Pancreas (tissue), 10 donors: Measurements from ENCODE around the gene DPM3. TPM values are rescaled to one million over a fixed set of nuclear protein-coding genes. Genes with fewer than 3 reads are reported as not detected.
"Not testable (repeated sequence)": the region's sequence is repeated elsewhere in the genome, so short reads cannot be mapped to it uniquely, and the experiment has no call there.

Source experiments
- ATAC-seq, 4 donors: fragments of 200-7000 bp; cut with Tn5 transposase; one replicate each; pipeline versions ENCODE4 v1.8.0 to v1.9.1; 2020; ENCODE audit warnings: mild to moderate bottlenecking in 4 of 4, moderate library complexity in 4 of 4
- DNase-seq, 6 donors: peaks; one replicate each; pipeline ENCODE4 v3.0.0-alpha.2; 2020
- FAIRE-seq: peaks from 2 replicates; lab custom pipeline; 2012; peaks lifted over from hg19 to GRCh38; lab: Jason Lieb, UNC
- H3K27ac ChIP-seq, 4 donors: fragments of 200-600 bp; sonication (generic); 1 replicate in 3 of 4; 2 replicates in 1 of 4; pipeline versions ENCODE4 v1.5.0 to v1.8.0; 2020
- H3K27me3 ChIP-seq, 4 donors: fragments of 200-600 bp; one replicate each; pipeline ENCODE4 v1.8.0; 2021
- H3K36me3 ChIP-seq, 3 donors: fragments of 200-600 bp; sonication (generic) in 1 of 3; one replicate each; pipeline versions ENCODE4 v1.5.0 to v1.8.0; 2020 to 2021
- H3K4me1 ChIP-seq, 3 donors: fragments of 200-600 bp; one replicate each; pipeline ENCODE4 v1.8.0; 2021
- H3K4me3 ChIP-seq, 4 donors: fragments of 200-600 bp; sonication (generic) in 2 of 4; one replicate each; pipeline versions ENCODE4 v1.5.0 to v1.8.0; 2020 to 2021
- H3K9me3 ChIP-seq, 4 donors: fragments of 200-600 bp; one replicate each; pipeline ENCODE4 v1.8.0; 2021
- WGBS, 2 donors: extraction: QIAGEN DNeasy Blood & Tissue Kit; methylation state at CpG; one replicate each; pipeline ENCODE4 v1.1.7; 2013; 5-methylcytosine and 5-hydroxymethylcytosine counted together
- intact Hi-C, 3 donors: fragments of 100-400 bp; cut with DNase I; formaldehyde crosslinking; loops; one replicate each; pipeline versions ENCODE4 v1.11.1 to v1.14.2; 2022
- polyA plus RNA-seq, 2 donors: library from polyadenylated mRNA; stranded (reverse); fragments of 200-250 nt; gene quantifications; one replicate each; pipeline ENCODE4 v1.2.3, GENCODE V29; 2013
- total RNA-seq, 6 donors: library from RNA; stranded (reverse); fragmentation: NEBNext Ultra II Directional in 4 of 6; extraction: Animal tissue kit (Norgen Biotek cat#: 25700) in 4 of 6; gene quantifications; one replicate each; pipeline versions ENCODE4 v1.2.1 to v1.2.4, GENCODE V29; 2021 to 2023
- TF ChIP-seq, protein P1 (sequence below), 4 donors: fragments of 200-600 bp; sonication (generic) in 3 of 4; IDR thresholded peaks; one replicate each; pipeline versions ENCODE4 v1.5.0 to v1.8.0; 2021; ENCODE audit warnings: antibody characterized with exemption in 4 of 4
- donor health status: healthy with polysubstance abuse.
- donor health status: DM: no; HTN: no; CAD: no; lungs with moderate emphysema.
- donor health status: DM: no; HTN: no; CAD: no.
- donor health status: control.
- donor health status: control.
- donor health status: Bipolar disorder and iron deficiency.
- donor health status: DM: yes; HTN: yes; CAD: no.
- donor health status: DM: no; HTN: no; CAD: no.
- donor health status: DM: no; HTN: no; CAD: no.
- donor health status: DM: yes; HTN: yes; CAD: no.

The DPM3 gene, protein sequence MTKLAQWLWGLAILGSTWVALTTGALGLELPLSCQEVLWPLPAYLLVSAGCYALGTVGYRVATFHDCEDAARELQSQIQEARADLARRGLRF
- total RNA-seq (10 to 100 TPM; 39.4 to 46.5 (median 42.3) TPM), polyA plus RNA-seq (100 to 1,000 TPM; 211 to 227 TPM)

DNA sequence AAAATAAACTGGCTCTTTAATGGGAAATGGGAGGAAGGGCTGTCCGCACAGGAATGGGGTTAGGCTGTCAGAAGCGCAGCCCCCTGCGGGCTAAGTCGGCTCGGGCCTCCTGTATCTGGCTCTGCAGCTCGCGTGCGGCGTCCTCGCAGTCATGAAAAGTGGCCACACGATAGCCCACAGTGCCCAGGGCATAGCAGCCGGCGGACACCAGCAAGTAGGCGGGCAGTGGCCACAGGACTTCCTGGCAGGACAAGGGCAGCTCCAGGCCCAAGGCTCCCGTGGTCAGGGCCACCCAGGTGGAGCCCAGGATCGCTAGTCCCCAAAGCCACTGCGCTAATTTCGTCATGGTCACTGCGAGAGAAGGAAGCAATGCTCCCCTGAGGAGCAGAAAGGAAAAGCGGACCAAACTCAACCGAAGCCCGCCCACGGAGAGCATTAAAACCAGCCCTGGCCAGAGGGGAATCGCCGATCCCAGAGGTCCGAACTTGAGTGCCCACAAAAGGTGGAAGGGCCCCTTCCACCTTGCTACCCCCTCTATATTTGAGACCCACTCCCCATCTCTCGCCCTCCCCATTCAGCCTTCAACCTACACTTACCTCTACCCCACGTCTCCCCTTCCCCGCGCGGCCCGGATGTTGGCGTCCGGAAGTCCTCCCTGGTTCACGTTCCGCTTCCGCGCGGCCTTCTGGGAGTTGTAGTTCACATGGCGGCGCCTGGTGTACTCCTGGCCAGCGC lies at the start of gene DPM3:
TSS of gene DPM3 (minus strand) at position 637 of the 735 bp plus-strand sequence. CDS start at position 346, 291 bp downstream.
- Histone ChIP-seq H3K27me3 (no peaks in the 10 kb centered on the region), H3K4me1 (peaks cover 5 to 22% (median 11%) of the 10 kb centered on the region in 3 donors), H3K4me3 (peak within 1 kb of the TSS; percentile 31 to 74 (median 64)), H3K27ac (peak within 1 kb of the TSS; percentile 51 to 90 (median 78)), H3K36me3 (no peaks in the 10 kb centered on the region), H3K9me3 (no peaks in the 10 kb centered on the region)
- intact Hi-C loops = no loop called here
- FAIRE-seq (no peak), ATAC-seq (peak; percentile 58 to 79 (median 78)), DNase-seq (peak; percentile 82 to 95 (median 88))
- TF ChIP-seq, protein P1, sequence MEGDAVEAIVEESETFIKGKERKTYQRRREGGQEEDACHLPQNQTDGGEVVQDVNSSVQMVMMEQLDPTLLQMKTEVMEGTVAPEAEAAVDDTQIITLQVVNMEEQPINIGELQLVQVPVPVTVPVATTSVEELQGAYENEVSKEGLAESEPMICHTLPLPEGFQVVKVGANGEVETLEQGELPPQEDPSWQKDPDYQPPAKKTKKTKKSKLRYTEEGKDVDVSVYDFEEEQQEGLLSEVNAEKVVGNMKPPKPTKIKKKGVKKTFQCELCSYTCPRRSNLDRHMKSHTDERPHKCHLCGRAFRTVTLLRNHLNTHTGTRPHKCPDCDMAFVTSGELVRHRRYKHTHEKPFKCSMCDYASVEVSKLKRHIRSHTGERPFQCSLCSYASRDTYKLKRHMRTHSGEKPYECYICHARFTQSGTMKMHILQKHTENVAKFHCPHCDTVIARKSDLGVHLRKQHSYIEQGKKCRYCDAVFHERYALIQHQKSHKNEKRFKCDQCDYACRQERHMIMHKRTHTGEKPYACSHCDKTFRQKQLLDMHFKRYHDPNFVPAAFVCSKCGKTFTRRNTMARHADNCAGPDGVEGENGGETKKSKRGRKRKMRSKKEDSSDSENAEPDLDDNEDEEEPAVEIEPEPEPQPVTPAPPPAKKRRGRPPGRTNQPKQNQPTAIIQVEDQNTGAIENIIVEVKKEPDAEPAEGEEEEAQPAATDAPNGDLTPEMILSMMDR (IDR thresholded peaks at IDR 0.05) = no peak
- 1% methylated on average over 39 to 42 of the region's 42 CpGs for WGBS, 2 donors

DNA sequence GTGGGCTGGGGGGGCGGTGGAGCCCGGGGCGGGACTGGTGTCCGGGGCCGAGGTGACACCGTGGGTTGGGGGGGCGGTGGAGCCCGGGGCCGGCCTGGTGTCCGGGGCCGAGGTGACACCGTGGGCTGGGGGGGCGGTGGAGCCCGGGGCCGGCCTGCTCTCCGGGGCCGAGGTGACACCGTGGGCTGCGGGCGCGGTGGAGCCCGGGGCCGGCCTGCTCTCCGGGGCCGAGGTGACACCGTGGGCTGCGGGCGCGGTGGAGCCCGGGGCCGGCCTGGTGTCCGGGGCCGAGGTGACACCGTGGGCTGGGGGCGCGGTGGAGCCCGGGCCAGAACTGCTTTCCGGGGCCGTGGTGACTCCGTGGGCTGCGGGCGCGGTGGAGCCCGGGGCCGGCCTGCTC lies 49.6 kb upstream of the DPM3 start:
- DNase-seq = peak in 3 of 6 donors; percentile 53 to 80 (median 70)
- H3K9me3 ChIP-seq, H3K27me3 ChIP-seq, ATAC-seq, FAIRE-seq, H3K27ac ChIP-seq, intact Hi-C loops, H3K36me3 ChIP-seq: not testable (repeated sequence)
- 58 to 65% methylated on average over 21 to 25 of the region's 45 CpGs for WGBS, 2 donors
- peak overlapping the region in 1 of 4 donors; percentile 33 for H3K4me3 ChIP-seq
- peaks cover 27 to 36% (median 29%) of the 10 kb centered on the region in 3 donors for H3K4me1 ChIP-seq

DNA sequence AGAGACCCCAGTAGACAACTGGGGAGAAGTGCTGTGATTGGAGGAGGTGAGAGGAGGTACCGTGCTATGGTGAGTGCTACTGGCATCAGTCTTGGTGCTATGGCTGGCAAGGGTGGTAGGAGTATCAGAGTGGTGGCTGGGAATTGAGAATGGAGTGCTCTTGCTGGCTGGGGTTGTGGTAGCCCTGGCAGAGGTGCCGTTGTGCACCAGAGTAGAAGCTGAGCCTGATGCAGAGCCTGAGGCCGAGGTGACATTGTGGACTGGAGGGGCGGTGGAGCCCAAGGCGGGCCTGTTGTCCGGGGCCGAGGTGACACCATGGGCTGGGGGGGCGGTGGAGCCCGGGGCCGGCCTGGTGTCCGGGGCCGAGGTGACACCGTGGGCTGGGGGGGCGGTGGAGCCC lies 47.9 kb upstream of the DPM3 start:
- TF ChIP-seq, protein P1 (IDR thresholded peaks at IDR 0.05) = no peak
- Histone ChIP-seq H3K36me3 (no peaks in the 10 kb centered on the region), H3K27ac (peak overlapping the region in 2 of 4 donors; percentile 37 to 77), H3K4me1 (peaks cover 28 to 34% (median 31%) of the 10 kb centered on the region in 3 donors), H3K4me3 (no peak overlapping the region), H3K27me3 (no peaks in the 10 kb centered on the region), H3K9me3 (no peaks in the 10 kb centered on the region)
- intact Hi-C loops = no loop called here
- FAIRE-seq (no peak), ATAC-seq (no peak), DNase-seq (peak in 3 of 6 donors; percentile 20 to 77 (median 42))
- 51 to 78% methylated on average over 10 to 14 of the region's 14 CpGs for WGBS, 2 donors

DNA sequence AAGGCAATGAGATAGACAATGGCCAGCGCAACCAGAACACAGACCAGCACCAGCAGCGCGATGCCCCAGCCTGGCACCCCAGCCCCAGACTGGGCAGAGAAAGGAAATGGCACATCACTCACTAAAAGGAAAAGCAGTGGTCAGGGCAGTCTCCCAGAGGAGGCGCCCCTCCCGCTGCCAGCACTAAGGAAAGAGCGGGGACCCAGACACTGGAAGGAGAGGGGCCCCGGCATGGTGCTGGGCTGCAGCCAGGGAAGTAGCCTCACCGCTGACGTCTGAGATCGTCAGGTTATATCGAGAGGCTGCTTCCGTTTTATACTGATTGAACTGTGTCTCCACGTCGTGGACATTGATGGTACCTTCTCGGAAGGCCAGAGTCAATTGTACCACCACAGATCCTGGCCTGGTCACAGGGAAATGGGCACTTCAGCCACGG lies 47.1 kb upstream of the DPM3 start:
- intact Hi-C loops = no loop called here
- peak overlapping the region in 1 of 4 donors; percentile 11 for H3K4me3 ChIP-seq
- TF ChIP-seq, protein P1 (IDR thresholded peaks at IDR 0.05) = no peak
- ATAC-seq (peak in 1 of 4 donors; percentile 3), FAIRE-seq (no peak), DNase-seq (peak in 2 of 6 donors; percentile 52 to 62)
- no peaks in the 10 kb centered on the region for H3K9me3 ChIP-seq
- 45 to 52% methylated on average over 16 of the region's 16 CpGs for WGBS, 2 donors
- peaks cover 28 to 34% (median 31%) of the 10 kb centered on the region in 3 donors for H3K4me1 ChIP-seq
- H3K27me3 ChIP-seq = no peaks in the 10 kb centered on the region
- H3K27ac ChIP-seq = peak overlapping the region; percentile 77 to 88 (median 84)
- H3K36me3 ChIP-seq = no peaks in the 10 kb centered on the region

DNA sequence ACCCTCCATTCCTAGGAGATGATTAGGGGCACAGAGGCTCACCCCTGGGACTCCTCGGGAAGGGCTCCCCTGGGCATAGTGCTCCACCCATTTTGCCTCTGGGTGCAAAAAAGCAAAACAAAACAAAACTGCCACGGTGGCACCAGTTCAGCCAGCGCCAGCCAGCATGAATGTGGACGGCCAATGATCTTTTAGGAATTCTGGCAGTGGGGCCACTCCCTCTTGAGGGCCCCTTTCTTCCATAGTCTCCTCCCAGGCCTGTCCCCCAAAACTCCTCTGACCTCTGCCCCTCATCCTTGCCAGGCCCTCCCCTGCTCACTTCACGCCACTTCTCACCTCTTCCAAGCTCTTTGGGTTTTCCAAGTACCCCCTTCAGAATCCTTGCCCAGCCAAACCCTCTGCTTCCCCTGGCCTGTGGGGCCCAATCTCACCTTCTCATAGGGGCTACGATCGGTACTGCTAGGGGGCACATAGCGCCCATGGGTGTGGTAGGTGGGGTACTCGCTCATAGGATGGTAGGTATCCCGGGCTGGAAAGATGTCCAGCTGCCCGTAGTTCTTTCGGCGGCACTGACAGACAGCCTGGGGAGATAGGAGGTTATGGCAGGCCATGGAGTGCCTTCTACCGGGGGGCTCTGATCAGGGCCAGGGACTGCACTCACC lies 46.6 kb upstream of the DPM3 start:
- Histone ChIP-seq H3K9me3 (no peaks in the 10 kb centered on the region), H3K27ac (peak overlapping the region; percentile 77 to 88 (median 84)), H3K4me1 (peaks cover 28 to 34% (median 31%) of the 10 kb centered on the region in 3 donors), H3K36me3 (no peaks in the 10 kb centered on the region), H3K4me3 (peak overlapping the region in 1 of 4 donors; percentile 11), H3K27me3 (no peaks in the 10 kb centered on the region)
- WGBS, 2 donors = 33 to 45% methylated on average over 14 of the region's 14 CpGs
- FAIRE-seq (no peak), DNase-seq (peak in 2 of 6 donors; percentile 28 to 47), ATAC-seq (peak in 2 of 4 donors; percentile 2 to 3)
- intact Hi-C loops = no loop called here
- TF ChIP-seq, protein P1 (IDR thresholded peaks at IDR 0.05) = no peak
